Naive thymus-derived CD4-positive, alpha-beta T cell (primary cell): ENCODE measurements around the gene ULK4. TPM values are rescaled to one million over a fixed set of nuclear protein-coding genes. Genes with fewer than 3 reads are reported as not detected.
"Not testable (repeated sequence)": the region's sequence is repeated elsewhere in the genome, so short reads cannot be mapped to it uniquely, and the experiment has no call there.

Experiments used
- ATAC-seq: fragments of 150-1000 bp; cut with Tn5 transposase; 2 replicates; pipeline ENCODE4 v1.10.0; 2021; ENCODE audit warnings: mild to moderate bottlenecking, moderate library complexity
- CTCF ChIA-PET: fragments of 350-600 bp; sonication (Branson Sonifier 250); formaldehyde crosslinking; loops from one replicate; lab custom pipeline; 2021; ENCODE audit warnings: antibody characterized with exemption; lab: Charles Lee
- POLR2A ChIA-PET: fragments of 350-600 bp; sonication (Branson Sonifier 250); formaldehyde crosslinking; loops from one replicate; lab custom pipeline; 2021; ENCODE audit warnings: antibody characterized with exemption, inconsistent platforms; lab: Charles Lee
- DNase-seq, 9 donors: peaks; one replicate each; pipeline versions ENCODE4 v3.0.0 to v3.0.0-alpha.2; 2020 to 2022; ENCODE audit warnings: mixed read lengths in 1 of 9
- H3K27ac ChIP-seq: one replicate; pipeline ENCODE4 v1.7.0; 2013; ENCODE audit warnings: mild to moderate bottlenecking, low read depth, low read length, moderate library complexity
- H3K27me3 ChIP-seq, 2 donors: one replicate each; pipeline ENCODE4 v1.7.0; 2013; ENCODE audit warnings: low read length in 2 of 2, mild to moderate bottlenecking in 2 of 2, moderate library complexity in 2 of 2; ENCODE audit not compliant: control insufficient read depth in 2 of 2, insufficient read depth in 2 of 2
- H3K36me3 ChIP-seq, 3 experiments: 1 replicate in 2 of 3; 2 replicates in 1 of 3; pipeline ENCODE4 v1.7.0; 2013; ENCODE audit warnings: low read length in 3 of 3, mild to moderate bottlenecking in 3 of 3, moderate library complexity in 1 of 3; ENCODE audit not compliant: insufficient read depth in 3 of 3, control insufficient read depth in 2 of 3
- H3K4me1 ChIP-seq, 2 donors: one replicate each; pipeline ENCODE4 v1.7.0; 2013; ENCODE audit warnings: low read length in 2 of 2, mild to moderate bottlenecking in 2 of 2, moderate library complexity in 1 of 2; ENCODE audit not compliant: control insufficient read depth in 2 of 2, insufficient read depth in 2 of 2
- H3K4me3 ChIP-seq: 2 replicates; pipeline ENCODE4 v1.7.0; 2013; ENCODE audit warnings: mild to moderate bottlenecking, low read length
- H3K9me3 ChIP-seq, 3 experiments: 1 replicate in 2 of 3; 2 replicates in 1 of 3; pipeline ENCODE4 v1.7.0; 2013; ENCODE audit warnings: low read length in 3 of 3; ENCODE audit not compliant: control insufficient read depth in 2 of 3
- H3K27ac Mint-ChIP-seq, 9 donors: one replicate each; pipeline ENCODE4 v1.8.0; 2020 to 2022; ENCODE audit warnings: mixed read lengths in 9 of 9, mild to moderate bottlenecking in 8 of 9, moderate library complexity in 5 of 9, inconsistent platforms in 2 of 9
- H3K27me3 Mint-ChIP-seq, 5 donors: one replicate each; pipeline ENCODE4 v1.8.0; 2021 to 2022; ENCODE audit warnings: mixed read lengths in 5 of 5, mild to moderate bottlenecking in 1 of 5
- H3K36me3 Mint-ChIP-seq, 5 donors: one replicate each; pipeline ENCODE4 v1.8.0; 2020 to 2022; ENCODE audit warnings: mixed read lengths in 5 of 5, mild to moderate bottlenecking in 3 of 5, inconsistent platforms in 1 of 5
- H3K4me1 Mint-ChIP-seq, 7 donors: one replicate each; pipeline ENCODE4 v1.8.0; 2020 to 2022; ENCODE audit warnings: mixed read lengths in 7 of 7, mild to moderate bottlenecking in 3 of 7, inconsistent platforms in 1 of 7
- H3K4me3 Mint-ChIP-seq, 10 donors: one replicate each; pipeline ENCODE4 v1.8.0; 2020 to 2022; ENCODE audit warnings: mild to moderate bottlenecking in 10 of 10, mixed read lengths in 10 of 10, moderate library complexity in 6 of 10, inconsistent platforms in 2 of 10
- H3K9me3 Mint-ChIP-seq, 11 donors: one replicate each; pipeline ENCODE4 v1.8.0; 2020 to 2022; ENCODE audit warnings: mixed read lengths in 11 of 11, mild to moderate bottlenecking in 4 of 11, inconsistent platforms in 1 of 11, moderate library complexity in 1 of 11
- intact Hi-C, 2 donors: fragments of 100-400 bp; cut with micrococcal nuclease; formaldehyde crosslinking; loops; one replicate each; pipeline ENCODE4 v1.15.1; 2023
- polyA plus RNA-seq, 2 donors: library from polyadenylated mRNA; unstranded; fragments of 300-500 nt; fragmentation: Illumina TruSeq; gene quantifications; one replicate each; pipeline ENCODE4 v1.2.3, GENCODE V29; 2021
- total RNA-seq, 6 experiments: library from RNA in 5 of 6; stranded (reverse) in 5 of 6; gene quantifications; 1 replicate in 5 of 6; 2 replicates in 1 of 6; pipeline ENCODE4 v1.2.3 and lab custom pipeline; 2021 to 2026

ULK4 gene
- total and polyA plus RNA-seq, 7 experiments from 2014 or later = 6.6 to 22.3 (median 18.9) TPM

DNA sequence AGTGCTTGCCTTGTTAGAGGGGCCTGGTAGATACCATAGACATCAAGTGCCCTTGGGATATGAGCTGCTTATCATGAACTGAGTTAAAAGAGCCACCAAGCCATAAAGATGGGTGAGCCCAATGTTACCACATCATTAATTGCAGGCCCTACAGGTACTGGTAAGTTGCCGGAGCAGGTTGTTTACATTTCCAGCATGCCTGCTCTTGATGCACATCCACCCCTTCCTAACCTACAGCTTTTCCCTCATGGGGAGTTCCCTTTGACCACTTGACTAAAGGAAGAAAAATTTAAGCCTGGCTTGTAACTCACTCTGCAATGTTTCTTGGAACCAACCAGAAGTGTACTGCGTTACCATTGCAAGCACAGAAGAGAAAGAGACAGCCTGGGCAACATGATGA lies 24.7 kb upstream of the ULK4 start:
- Mint-ChIP-seq H3K36me3 (no peaks in the 10 kb centered on the region), H3K4me3 (no peak overlapping the region), H3K27me3 (peaks cover 0 to 1% (median 0%) of the 10 kb centered on the region in 5 donors), H3K4me1 (peaks cover 0 to 3% (median 0%) of the 10 kb centered on the region in 7 donors), H3K27ac (no peak overlapping the region), H3K9me3 (peaks cover 0 to 3% (median 0%) of the 10 kb centered on the region in 11 donors)
- no peak overlapping the region for H3K27ac ChIP-seq
- H3K27me3 ChIP-seq = no peaks in the 10 kb centered on the region
- intact Hi-C loops = no loop called here
- ChIA-PET CTCF (no interaction called here), POLR2A (no interaction called here)
- H3K4me1 ChIP-seq = no peaks in the 10 kb centered on the region
- DNase-seq (no peak), ATAC-seq (no peak)
- no peak overlapping the region for H3K4me3 ChIP-seq
- no peaks in the 10 kb centered on the region for H3K36me3 ChIP-seq
- H3K9me3 ChIP-seq = no peaks in the 10 kb centered on the region

DNA sequence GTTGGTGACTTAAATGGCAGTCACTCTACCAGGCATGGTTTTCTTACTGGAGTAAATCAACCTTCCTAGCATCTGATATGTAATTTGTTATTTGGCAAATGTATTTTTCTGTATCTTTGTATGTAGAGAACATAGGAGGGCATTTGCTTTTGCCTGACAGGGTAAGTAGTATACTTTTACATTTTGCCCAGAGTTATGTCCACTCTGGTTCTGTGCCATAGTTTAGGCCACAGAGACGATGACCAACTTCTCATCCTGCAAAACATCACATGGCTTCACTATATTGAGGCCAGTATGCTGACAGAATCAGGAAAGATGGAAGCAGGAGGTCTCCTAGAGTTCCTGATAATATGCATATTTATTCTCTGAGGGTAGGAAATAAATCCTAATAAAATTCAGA lies 23.1 kb upstream of the ULK4 start:
- CTCF ChIA-PET = no interaction called here
- peaks cover 0 to 3% (median 0%) of the 10 kb centered on the region in 7 donors for H3K4me1 Mint-ChIP-seq

DNA sequence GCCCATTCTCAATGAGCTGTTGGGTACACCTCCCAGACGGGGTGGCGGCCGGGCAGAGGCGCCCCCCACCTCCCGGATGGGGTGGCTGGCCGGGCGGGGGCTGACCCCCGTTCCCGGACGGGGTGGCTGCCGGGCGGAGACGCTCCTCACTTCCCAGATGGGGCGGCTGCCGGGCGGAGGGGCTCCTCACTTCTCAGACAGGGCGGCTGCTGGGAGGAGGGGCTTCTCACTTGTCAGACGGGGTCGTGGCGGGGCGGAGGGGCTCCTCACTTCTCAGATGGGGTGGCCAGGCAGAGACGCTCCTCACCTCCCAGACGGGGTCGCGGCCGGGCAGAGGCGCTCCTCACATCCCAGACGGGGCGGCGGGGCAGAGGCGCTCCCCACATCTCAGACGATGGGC lies 21.2 kb upstream of the ULK4 start:
- H3K4me1 Mint-ChIP-seq, H3K9me3 Mint-ChIP-seq, H3K27ac Mint-ChIP-seq, H3K4me1 ChIP-seq, DNase-seq, H3K27me3 Mint-ChIP-seq, H3K4me3 ChIP-seq, H3K27ac ChIP-seq, H3K27me3 ChIP-seq, intact Hi-C loops, POLR2A ChIA-PET, H3K36me3 Mint-ChIP-seq, H3K36me3 ChIP-seq, ATAC-seq, H3K9me3 ChIP-seq, CTCF ChIA-PET, H3K4me3 Mint-ChIP-seq: not testable (repeated sequence)

More for the DNA sequence above, 23.1 kb upstream of the ULK4 start:
- ATAC-seq = no peak
- Histone ChIP-seq H3K36me3 (no peaks in the 10 kb centered on the region), H3K27me3 (no peaks in the 10 kb centered on the region), H3K4me1 (no peaks in the 10 kb centered on the region), H3K27ac (no peak overlapping the region), H3K4me3 (no peak overlapping the region), H3K9me3 (no peaks in the 10 kb centered on the region)
- intact Hi-C loops = no loop called here
- Mint-ChIP-seq H3K36me3 (no peaks in the 10 kb centered on the region), H3K4me3 (no peak overlapping the region), H3K27me3 (peaks cover 0 to 3% (median 0%) of the 10 kb centered on the region in 5 donors), H3K27ac (no peak overlapping the region), H3K9me3 (peaks cover 0 to 4% (median 0%) of the 10 kb centered on the region in 11 donors)
- POLR2A ChIA-PET = no interaction called here
- DNase-seq = no peak

DNA sequence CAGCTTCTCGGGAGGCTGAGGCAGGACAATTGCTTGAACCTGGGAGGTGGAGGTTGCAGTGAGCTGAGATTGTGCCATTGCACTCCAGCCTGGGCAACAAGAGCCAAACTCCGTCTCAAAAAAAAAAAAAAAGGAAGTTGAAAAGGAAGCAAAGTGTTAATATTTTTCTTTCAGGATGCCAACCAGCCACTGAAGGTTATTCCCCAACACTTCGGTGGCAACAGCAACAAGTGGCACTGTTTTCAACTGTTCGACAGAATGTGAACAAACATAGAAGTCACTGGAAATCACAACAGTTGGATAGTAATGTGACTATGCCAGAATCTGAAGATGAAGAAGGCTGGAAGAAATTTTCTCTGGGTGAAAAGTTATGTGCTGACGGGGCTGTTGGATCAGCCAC lies 15.5 kb upstream of the ULK4 start:
- intact Hi-C loops, H3K27me3 ChIP-seq, H3K4me1 Mint-ChIP-seq, H3K4me1 ChIP-seq, H3K36me3 ChIP-seq, POLR2A ChIA-PET, CTCF ChIA-PET, H3K36me3 Mint-ChIP-seq, ATAC-seq, H3K9me3 ChIP-seq, H3K4me3 Mint-ChIP-seq, DNase-seq, H3K27ac Mint-ChIP-seq, H3K27ac ChIP-seq, H3K4me3 ChIP-seq: not testable (repeated sequence)
- Mint-ChIP-seq H3K9me3 (peaks cover 0 to 14% (median 4%) of the 10 kb centered on the region in 11 donors), H3K27me3 (peaks cover 0 to 14% (median 0%) of the 10 kb centered on the region in 5 donors)

DNA sequence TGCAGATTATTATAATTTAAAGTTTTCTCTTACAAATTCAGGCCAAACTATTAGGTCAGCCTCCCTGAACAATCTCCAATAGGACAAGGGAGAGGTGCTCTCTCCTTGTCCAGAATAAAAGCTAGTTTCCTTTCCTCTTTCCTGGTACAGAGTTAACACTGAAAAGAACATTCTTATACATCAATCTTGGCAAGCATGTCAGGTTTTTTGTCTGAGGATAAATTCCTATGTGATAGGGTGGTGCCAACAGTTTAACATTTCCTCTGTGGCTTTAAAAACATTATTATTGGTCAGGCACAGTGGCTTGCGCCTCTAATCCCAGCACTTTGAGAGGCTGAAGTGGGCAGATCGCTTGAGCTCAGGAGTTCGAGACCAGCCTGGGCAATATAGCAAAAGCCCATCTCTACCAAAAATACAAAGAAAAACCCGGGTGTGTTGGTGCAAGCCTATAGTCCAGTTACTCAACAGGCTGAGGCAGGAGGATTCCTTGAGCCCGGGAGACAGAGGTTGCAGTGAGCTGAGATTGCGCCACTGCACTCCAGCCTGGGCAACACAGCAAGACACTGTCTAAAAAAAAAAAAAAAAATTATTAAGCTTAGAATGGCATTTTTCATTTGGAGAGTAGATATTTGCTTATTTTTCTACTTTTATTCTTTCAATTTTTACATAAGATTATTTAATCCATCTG lies 13.7 kb upstream of the ULK4 start:
- Mint-ChIP-seq H3K4me3 (no peak overlapping the region), H3K9me3 (peaks cover 0 to 14% (median 4%) of the 10 kb centered on the region in 11 donors), H3K36me3 (peaks cover 0 to 8% (median 0%) of the 10 kb centered on the region in 5 donors), H3K27ac (no peak overlapping the region), H3K27me3 (peaks cover 0 to 11% (median 0%) of the 10 kb centered on the region in 5 donors), H3K4me1 (no peaks in the 10 kb centered on the region)
- no peaks in the 10 kb centered on the region for H3K27me3 ChIP-seq
- no peak overlapping the region for H3K4me3 ChIP-seq
- ATAC-seq (no peak), DNase-seq (no peak)
- POLR2A ChIA-PET = no interaction called here
- no peaks in the 10 kb centered on the region for H3K36me3 ChIP-seq
- CTCF ChIA-PET = no interaction called here
- intact Hi-C loops = no loop called here
- H3K4me1 ChIP-seq = no peaks in the 10 kb centered on the region
- no peaks in the 10 kb centered on the region for H3K9me3 ChIP-seq
- H3K27ac ChIP-seq = no peak overlapping the region

DNA sequence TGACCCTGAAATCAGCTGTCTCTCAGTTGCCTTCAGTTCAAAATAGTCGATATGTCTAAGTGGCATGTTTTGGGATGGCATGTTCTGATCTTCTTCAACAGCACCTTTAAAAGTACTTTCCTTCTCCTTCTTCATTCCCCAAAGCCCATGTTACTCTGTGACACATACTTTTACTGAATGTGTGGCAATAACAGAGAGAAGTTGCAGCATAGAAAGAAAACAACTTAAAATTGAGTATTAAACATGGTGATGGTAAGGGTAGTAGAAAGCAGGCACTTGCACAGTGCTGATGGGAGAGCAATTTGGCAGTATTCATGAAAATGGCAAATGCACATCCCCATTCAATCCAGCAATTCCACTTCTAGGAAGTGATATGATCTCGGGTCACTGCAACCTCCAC lies 12.3 kb upstream of the ULK4 start:
- H3K27me3 Mint-ChIP-seq = peaks cover 0 to 17% (median 0%) of the 10 kb centered on the region in 5 donors
- ATAC-seq (no peak), DNase-seq (no peak)
- intact Hi-C loops = no loop called here
- no peak overlapping the region for H3K27ac Mint-ChIP-seq
- no peak overlapping the region for H3K4me3 Mint-ChIP-seq
- no peaks in the 10 kb centered on the region for H3K4me1 Mint-ChIP-seq
- H3K9me3 Mint-ChIP-seq = peaks cover 0 to 14% (median 4%) of the 10 kb centered on the region in 11 donors
- no peak overlapping the region for H3K27ac ChIP-seq
- no peaks in the 10 kb centered on the region for H3K36me3 ChIP-seq
- peaks cover 0 to 8% (median 0%) of the 10 kb centered on the region in 5 donors for H3K36me3 Mint-ChIP-seq
- no peaks in the 10 kb centered on the region for H3K27me3 ChIP-seq
- H3K9me3 ChIP-seq = no peaks in the 10 kb centered on the region
- ChIA-PET POLR2A (no interaction called here), CTCF (no interaction called here)
- H3K4me3 ChIP-seq = no peak overlapping the region
- H3K4me1 ChIP-seq = no peaks in the 10 kb centered on the region

DNA sequence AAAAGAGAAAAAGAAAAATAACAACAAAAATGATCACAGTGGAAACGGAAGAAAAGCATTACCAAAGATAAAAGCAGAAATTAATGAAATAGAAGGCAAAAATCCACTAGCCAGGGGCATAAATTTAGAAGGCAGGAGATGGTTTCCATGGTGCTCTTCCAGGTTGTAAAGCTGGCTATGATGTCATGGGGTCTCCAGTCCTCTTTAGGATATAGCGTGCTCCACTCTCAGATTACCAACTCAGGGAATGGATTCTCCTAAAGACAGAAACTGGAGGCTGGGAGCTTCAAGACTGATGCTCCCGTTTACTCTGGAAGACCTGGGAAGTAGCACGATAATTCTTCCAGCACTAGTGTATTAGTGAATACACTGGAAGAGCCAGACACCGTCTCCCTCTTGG lies 10.9 kb upstream of the ULK4 start:
- Histone ChIP-seq H3K27me3 (no peaks in the 10 kb centered on the region), H3K4me3 (no peak overlapping the region), H3K36me3 (no peaks in the 10 kb centered on the region), H3K9me3 (no peaks in the 10 kb centered on the region), H3K27ac (no peak overlapping the region), H3K4me1 (no peaks in the 10 kb centered on the region)
- no peak for ATAC-seq
- intact Hi-C loops = no loop called here
- CTCF ChIA-PET = no interaction called here
- Mint-ChIP-seq H3K36me3 (peaks cover 0 to 8% (median 0%) of the 10 kb centered on the region in 5 donors), H3K9me3 (peaks cover 0 to 14% (median 4%) of the 10 kb centered on the region in 11 donors), H3K4me3 (no peak overlapping the region), H3K27ac (no peak overlapping the region), H3K4me1 (no peaks in the 10 kb centered on the region), H3K27me3 (peaks cover 0 to 18% (median 0%) of the 10 kb centered on the region in 5 donors)
- DNase-seq = no peak
- POLR2A ChIA-PET = no interaction called here
